Activated T-helper 17 cell treated with anti-CD3 and anti-CD28 coated beads, Interleukin-2, amount 50 U/mL, for 72 hours (primary cell): Measurements from ENCODE around the gene RPL27A. TPM values are rescaled to one million over a fixed set of nuclear protein-coding genes. Genes with fewer than 3 reads are reported as not detected.

ENCODE experiments used
- ATAC-seq: fragments of 150-1000 bp; cut with Tn5 transposase; replicated peaks from 2 replicates; pipeline ENCODE4 v1.10.0; 2021; ENCODE audit warnings: mild to moderate bottlenecking, moderate library complexity
- H3K27ac Mint-ChIP-seq: one replicate; pipeline ENCODE4 v1.8.0; 2022; ENCODE audit warnings: mixed read lengths
- H3K27me3 Mint-ChIP-seq: one replicate; pipeline ENCODE4 v1.8.0; 2022; ENCODE audit warnings: mixed read lengths
- H3K36me3 Mint-ChIP-seq: one replicate; pipeline ENCODE4 v1.8.0; 2022; ENCODE audit warnings: low read depth, mild to moderate bottlenecking, mixed read lengths
- H3K4me1 Mint-ChIP-seq: one replicate; pipeline ENCODE4 v1.8.0; 2022; ENCODE audit warnings: mixed read lengths
- H3K4me3 Mint-ChIP-seq: one replicate; pipeline ENCODE4 v1.8.0; 2022; ENCODE audit warnings: mild to moderate bottlenecking, mixed read lengths
- H3K9me3 Mint-ChIP-seq: one replicate; pipeline ENCODE4 v1.8.0; 2022; ENCODE audit warnings: mixed read lengths
- total RNA-seq, 2 donors: library from RNA; stranded (reverse); gene quantifications; one replicate each; pipeline ENCODE4 v1.2.3, GENCODE V29; 2022

RPL27A gene
- total RNA-seq, 2 donors from 2014 or later, result 1,241 to 1,415 TPM

- H3K4me3 Mint-ChIP-seq, result no peak overlapping the region
- H3K36me3 Mint-ChIP-seq, result no peaks in the 10 kb centered on the region
- H3K27ac Mint-ChIP-seq, result no peak overlapping the region
- H3K9me3 Mint-ChIP-seq, result no peaks in the 10 kb centered on the region
- H3K27me3 Mint-ChIP-seq, result peaks cover 3% of the 10 kb centered on the region
- no peaks in the 10 kb centered on the region for H3K4me1 Mint-ChIP-seq
- ATAC-seq, result no peak
Measured at GRCh38 chr11:8730697-8731020, 48.1 kb downstream of the RPL27A start.

GRCh38 chr11:8731647-8732323, 49.2 kb downstream of the RPL27A start:
- Mint-ChIP-seq H3K27ac (no peak overlapping the region), H3K4me1 (no peaks in the 10 kb centered on the region), H3K27me3 (peaks cover 3% of the 10 kb centered on the region), H3K4me3 (no peak overlapping the region), H3K36me3 (no peaks in the 10 kb centered on the region), H3K9me3 (no peaks in the 10 kb centered on the region)
- ATAC-seq, result no peak

GRCh38 chr11:8732324-8732670, 49.7 kb downstream of the RPL27A start:
- Mint-ChIP-seq H3K4me3 (no peak overlapping the region), H3K9me3 (no peaks in the 10 kb centered on the region), H3K36me3 (no peaks in the 10 kb centered on the region), H3K27me3 (peaks cover 3% of the 10 kb centered on the region), H3K27ac (no peak overlapping the region), H3K4me1 (no peaks in the 10 kb centered on the region)
- ATAC-seq, result no peak

GRCh38 chr11:8732748-8733241, 50.2 kb downstream of the RPL27A start:
- no peaks in the 10 kb centered on the region for H3K4me1 Mint-ChIP-seq

DNA sequence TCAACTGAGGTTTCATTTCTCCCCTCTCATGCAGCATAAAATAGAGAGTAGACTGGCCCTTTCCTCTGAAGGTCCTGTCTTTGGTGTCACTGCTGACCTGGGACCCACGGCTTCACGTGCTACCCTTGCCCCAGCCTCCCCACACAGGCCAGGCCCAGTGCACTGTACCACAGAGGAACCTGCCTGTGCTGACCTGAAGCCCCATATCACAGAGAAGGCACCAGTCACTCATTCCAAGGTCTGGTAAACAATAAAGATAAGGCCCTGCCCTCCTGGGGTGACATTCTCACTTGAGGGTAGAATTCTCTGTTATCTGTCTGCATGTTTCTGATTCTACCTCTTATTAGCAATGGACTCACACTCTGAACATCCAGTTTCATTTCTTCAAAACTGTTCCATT, 51.3 kb downstream of the RPL27A start:
- H3K36me3 Mint-ChIP-seq, result no peaks in the 10 kb centered on the region
- H3K4me1 Mint-ChIP-seq, result no peaks in the 10 kb centered on the region
- ATAC-seq, result no peak
- no peaks in the 10 kb centered on the region for H3K9me3 Mint-ChIP-seq
- H3K4me3 Mint-ChIP-seq, result no peak overlapping the region
- no peak overlapping the region for H3K27ac Mint-ChIP-seq
- no peaks in the 10 kb centered on the region for H3K27me3 Mint-ChIP-seq

More at GRCh38 chr11:8732748-8733241, 50.2 kb downstream of the RPL27A start:
- H3K9me3 Mint-ChIP-seq, result no peaks in the 10 kb centered on the region
- no peak for ATAC-seq
- peaks cover 3% of the 10 kb centered on the region for H3K27me3 Mint-ChIP-seq
- no peak overlapping the region for H3K4me3 Mint-ChIP-seq
- no peak overlapping the region for H3K27ac Mint-ChIP-seq
- H3K36me3 Mint-ChIP-seq, result no peaks in the 10 kb centered on the region

- H3K27me3 Mint-ChIP-seq, result no peaks in the 10 kb centered on the region
- H3K27ac Mint-ChIP-seq, result no peak overlapping the region
- H3K4me1 Mint-ChIP-seq, result no peaks in the 10 kb centered on the region
- no peak overlapping the region for H3K4me3 Mint-ChIP-seq
- no peak for ATAC-seq
- H3K36me3 Mint-ChIP-seq, result no peaks in the 10 kb centered on the region
- H3K9me3 Mint-ChIP-seq, result no peaks in the 10 kb centered on the region
Measured at GRCh38 chr11:8735094-8735493, 52.5 kb downstream of the RPL27A start.

DNA sequence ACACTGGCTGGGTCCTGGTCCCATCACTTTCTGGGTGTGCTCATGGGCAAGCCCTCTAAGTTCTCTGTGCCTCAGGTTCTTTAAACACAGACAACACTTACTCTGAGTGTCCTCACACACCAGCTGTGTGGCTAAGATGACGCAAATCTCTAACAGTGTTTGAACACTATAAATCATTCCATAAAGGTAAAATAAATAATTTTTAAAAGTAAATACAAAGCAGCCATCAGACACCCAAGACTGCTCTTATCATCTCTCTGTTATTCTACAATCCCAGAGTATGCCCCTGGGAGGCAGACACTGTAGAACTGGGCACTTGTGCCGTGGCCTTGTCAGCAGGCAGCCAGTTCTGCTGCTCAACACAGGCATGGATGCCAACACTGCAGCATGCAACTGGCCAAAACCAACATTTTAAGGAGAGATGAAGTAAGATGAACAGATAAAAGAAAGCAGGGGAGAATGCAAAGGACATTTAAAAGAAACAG, 56.8 kb downstream of the RPL27A start:
- H3K9me3 Mint-ChIP-seq, result no peaks in the 10 kb centered on the region
- H3K36me3 Mint-ChIP-seq, result no peaks in the 10 kb centered on the region
- no peak overlapping the region for H3K27ac Mint-ChIP-seq
- H3K27me3 Mint-ChIP-seq, result peaks cover 4% of the 10 kb centered on the region
- no peaks in the 10 kb centered on the region for H3K4me1 Mint-ChIP-seq
- H3K4me3 Mint-ChIP-seq, result no peak overlapping the region
- no peak for ATAC-seq

Other genes with a start within 250 kb of the RPL27A start
- gene STK33, start 88.6 kb upstream of the RPL27A start, total RNA-seq, result 1 to 10 TPM in 1 of 2 donors, under 1 TPM in 1; 0.40 to 1.0 TPM
- gene TRIM66, start 127 bp upstream of the RPL27A start, total RNA-seq, result 10 to 100 TPM; 15.2 to 19.9 TPM
- gene AKIP1, start 228.4 kb downstream of the RPL27A start, total RNA-seq, result 10 to 100 TPM; 25.6 to 31.9 TPM